GM21529 (cell line): ENCODE results near the gene JAKMIP1.

ENCODE experiments used
- ATAC-seq: cut with Tn5 transposase; IDR thresholded peaks from one replicate; pipeline ENCODE4 v1.9.1; 2021; ENCODE audit not compliant: unreplicated experiment

JAKMIP1 gene

GRCh38 chr4:6071191-6071958 lies 129.0 kb downstream of the JAKMIP1 start:
- no peak for ATAC-seq

GRCh38 chr4:6069845-6070709 lies 130.3 kb downstream of the JAKMIP1 start:
- ATAC-seq, result no peak

DNA sequence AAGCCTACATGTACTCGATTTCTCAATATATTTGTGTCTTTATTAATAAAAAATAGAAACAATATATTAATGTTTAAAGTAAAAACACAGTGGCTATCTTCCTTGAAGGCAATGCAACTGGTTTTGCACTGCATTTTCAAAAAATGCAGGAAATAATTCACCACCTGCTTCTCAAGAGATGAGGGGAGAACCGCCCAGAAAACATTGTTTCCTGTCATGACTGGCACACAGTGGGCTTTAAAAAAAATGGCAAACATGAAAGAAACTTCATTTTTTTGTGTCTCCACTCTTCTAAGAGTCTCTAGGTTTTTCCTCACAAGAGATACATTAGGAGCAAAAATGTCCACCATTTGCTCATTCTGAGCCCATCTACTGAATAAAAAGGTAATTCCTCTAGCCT lies 131.4 kb downstream of the JAKMIP1 start:
- no peak for ATAC-seq

- no peak for ATAC-seq
Observed at GRCh38 chr4:6065934-6066590, 134.3 kb downstream of the JAKMIP1 start.

DNA sequence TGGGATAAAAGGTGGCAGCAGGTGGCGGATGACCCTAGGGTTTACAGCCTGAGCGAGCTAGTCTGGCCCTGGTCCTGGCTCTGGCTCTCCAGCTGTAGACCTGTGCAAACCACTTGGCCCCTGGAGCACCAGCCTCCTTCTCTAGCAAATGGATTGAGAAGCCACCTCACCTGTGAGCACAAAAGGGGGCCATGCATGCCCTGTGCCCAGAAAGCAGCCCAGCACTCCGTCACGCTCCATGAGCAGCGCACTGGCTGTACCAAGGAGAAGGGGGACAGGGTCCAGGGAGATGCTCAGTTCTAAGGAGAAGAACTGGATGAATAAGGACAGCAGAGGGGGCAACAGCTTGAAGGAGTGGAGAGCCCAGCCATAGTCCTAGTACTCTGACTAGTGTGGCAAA lies 135.2 kb downstream of the JAKMIP1 start:
- no peak for ATAC-seq

GRCh38 chr4:6064383-6064782 lies 136.0 kb downstream of the JAKMIP1 start:
- no peak for ATAC-seq

DNA sequence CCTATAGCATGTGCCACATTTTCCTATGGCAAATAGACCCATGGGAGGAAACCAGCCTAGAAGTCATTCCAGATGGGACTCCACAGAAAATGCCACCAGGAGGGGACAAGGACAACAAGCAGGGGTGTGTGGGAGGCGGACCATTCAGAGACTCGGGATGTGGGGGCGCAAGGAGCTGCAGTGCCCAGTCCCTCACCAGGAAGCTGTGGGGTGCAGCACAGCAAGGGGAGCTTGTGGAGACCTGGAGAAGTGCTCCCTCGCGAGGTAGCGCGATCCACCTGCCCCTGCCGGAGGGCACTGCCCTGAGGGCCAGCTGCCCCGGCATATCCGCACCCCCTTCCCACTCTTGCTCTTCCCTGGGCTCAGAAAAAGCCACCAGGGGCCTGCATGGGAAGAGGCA lies 136.7 kb downstream of the JAKMIP1 start:
- no peak for ATAC-seq

GRCh38 chr4:6062133-6062532 lies 138.2 kb downstream of the JAKMIP1 start:
- ATAC-seq, result no peak

DNA sequence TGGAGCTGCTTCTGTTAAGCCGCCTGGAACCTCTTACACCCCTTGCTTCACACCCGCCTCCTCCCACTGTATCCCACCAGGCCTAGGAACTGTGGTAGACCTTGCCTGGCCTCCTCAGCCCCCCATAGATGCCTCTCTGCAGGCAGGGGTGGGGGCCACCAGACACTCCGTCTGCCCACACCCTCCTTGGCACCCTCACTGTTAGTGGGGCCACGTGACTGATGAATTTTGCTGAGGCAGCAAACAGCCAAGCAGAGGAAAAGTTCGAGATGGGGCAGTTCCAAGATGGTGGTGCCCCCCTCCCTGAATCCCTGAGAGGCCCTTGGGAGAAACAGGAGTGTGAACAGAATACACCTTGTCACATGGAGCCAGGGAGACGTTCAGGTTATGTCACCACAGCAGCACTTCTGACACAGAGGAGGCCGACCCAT lies 141.0 kb downstream of the JAKMIP1 start:
- no peak for ATAC-seq

DNA sequence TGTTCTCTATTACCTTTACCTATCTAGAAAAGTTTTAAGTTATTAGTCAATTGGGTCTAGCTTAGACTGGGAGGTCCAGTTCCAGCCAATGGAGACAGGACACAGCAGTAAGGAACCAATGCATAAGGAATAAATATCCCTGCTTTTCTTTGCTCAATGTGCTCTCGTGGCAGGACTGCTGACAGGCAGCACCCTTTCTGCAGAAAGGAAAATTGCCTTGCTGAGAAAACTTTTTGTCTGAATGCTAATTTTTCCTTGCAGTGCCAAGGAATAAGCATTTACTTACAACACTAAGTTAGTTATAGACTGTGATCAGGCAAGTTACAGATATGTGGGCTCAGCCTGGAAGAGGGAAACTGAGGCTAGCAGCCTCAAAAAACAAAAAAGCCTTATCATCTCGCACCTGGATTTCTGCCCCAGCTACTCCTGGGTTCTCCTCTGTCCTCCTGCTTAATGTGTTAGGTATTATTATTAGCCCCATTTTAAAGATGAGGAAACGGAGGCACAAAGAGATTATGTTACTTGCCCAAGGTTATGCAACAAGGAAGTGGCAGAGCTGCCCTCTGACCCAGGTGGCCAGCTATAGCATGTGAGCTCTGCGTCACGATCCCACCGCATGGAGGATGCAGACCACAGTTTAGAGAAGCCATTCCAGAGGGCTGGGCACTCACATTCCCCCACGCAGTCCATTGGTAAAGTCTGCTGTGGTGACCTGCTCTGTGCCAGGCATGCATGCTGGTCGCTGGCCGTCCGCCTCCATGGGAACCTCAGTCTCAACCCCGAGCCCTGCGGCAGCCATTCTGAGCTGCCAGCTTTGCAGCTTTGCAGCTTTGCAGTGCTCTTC lies 141.6 kb downstream of the JAKMIP1 start:
- no peak for ATAC-seq

DNA sequence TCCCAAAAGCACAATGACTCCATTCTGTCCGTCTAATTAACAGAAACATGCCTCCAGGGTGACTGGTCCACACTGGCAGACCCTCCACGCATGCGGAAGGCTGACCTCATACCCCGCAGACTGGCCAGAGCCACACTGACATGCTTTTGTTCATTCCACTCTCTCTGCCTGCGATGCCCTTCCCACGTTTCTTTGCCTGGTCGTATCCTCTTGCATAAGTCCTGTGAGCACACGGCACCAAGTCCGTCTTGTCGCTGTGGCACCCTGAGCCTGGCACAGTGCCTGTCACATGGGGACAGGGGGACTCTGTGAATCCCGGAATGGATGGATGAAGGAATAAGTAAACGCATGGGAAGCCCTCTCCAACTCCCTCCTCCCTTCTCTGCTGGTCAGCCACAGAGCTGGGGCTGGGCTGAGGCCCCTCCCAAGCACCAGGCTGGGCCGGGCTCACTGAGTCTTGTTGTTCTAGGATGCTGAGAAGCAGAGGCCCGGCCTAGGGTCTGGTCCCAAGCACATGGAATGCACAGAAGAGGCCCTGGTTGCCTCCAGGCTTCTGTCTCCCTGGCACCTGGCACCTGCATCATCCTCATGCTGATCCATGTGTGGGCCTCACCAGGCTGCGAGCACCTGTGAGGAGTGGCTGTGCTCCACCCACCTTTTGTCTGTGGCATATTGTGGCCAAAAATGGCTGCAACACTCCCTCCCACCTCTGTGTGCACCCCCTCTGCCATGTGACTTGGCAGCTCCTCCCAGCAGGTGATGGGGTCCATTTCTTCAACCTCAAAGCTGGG lies 143.2 kb downstream of the JAKMIP1 start:
- ATAC-seq, result no peak

GRCh38 chr4:6055436-6055835 lies 144.9 kb downstream of the JAKMIP1 start:
- no peak for ATAC-seq

DNA sequence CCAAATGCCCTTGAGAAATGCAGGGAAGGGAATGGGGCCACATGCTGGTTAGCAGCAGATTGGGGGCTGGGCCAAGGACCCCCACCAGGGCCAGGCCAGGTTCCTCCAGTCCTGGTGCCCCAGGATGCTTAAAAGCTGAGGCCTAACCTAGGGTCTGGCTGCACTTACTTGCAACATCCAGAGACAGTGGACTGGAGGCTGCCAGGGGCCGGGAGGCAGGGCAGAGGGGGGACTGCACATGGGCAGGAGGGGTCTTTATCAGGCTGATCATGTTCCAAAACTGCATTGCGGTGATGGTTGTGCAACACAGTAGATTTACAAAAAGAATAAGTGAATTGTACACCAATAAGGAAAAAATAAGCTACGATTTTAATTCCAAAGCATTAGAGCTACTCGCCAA lies 145.3 kb downstream of the JAKMIP1 start:
- ATAC-seq, result no peak

DNA sequence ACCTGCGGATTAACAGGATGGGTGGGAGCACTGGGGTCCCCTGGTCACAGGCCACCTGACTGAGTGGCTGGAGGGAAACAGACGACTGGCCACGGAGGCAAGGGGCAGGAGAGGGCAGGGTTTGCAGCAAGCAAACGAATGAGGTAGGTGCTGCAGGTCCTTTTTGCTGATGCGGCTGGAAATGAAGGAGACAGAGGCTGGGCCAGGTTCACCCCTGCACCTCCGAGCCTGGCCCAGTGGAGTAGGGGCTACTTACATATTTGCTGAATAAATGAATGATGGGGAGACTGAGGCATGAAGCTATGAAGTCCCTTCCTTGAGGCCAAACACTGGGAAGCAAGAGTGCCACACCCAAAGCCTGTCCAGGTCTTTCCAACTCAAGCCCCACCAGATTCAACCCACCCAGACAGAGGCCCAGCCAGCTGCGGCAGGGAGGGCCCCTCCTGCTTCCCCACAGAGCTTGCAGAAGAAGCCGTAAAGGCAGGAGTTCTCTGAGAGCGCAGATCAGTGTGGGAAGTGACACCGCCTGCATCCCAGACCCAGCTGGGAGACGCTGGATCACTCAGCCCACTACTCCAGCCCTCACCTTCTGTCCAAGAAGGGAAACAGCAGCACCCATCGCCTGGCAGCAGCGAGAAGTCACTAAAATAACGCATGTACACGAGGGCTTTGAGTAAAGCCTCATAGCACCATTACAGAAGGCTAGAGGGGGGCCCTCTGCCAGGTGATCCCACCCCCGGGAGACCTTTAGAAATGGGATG lies 146.0 kb downstream of the JAKMIP1 start:
- ATAC-seq, result no peak

- no peak for ATAC-seq
Observed at GRCh38 chr4:6052679-6053078, 147.7 kb downstream of the JAKMIP1 start.

DNA sequence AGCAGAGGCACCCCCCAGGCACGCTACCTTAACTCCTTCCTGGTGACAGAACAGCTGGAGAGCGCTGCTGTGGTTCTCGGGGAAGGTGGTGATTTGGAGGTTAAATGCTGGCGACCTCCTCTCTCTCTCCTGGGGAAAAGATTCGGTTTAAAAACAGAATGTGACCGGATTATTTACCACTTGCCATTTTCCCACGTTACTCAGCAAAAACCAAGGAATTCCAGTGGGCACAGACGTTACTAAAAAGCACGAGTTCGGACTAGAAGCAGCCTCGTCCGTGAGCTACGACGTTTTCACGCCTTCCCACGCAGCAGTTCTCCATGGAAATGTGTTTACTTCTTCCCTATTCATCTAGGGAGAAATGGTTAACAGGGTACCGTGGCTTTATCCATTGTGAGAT lies 149.8 kb downstream of the JAKMIP1 start:
- ATAC-seq, result no peak

GRCh38 chr4:6049985-6050384 lies 150.4 kb downstream of the JAKMIP1 start:
- ATAC-seq, result no peak

- no peak for ATAC-seq
Observed at GRCh38 chr4:6049278-6049677, 151.1 kb downstream of the JAKMIP1 start.

GRCh38 chr4:6048537-6048936 lies 151.8 kb downstream of the JAKMIP1 start:
- no peak for ATAC-seq
